Left lung (tissue), 10 donors: ENCODE results near the gene LRRFIP2. TPM values are rescaled to one million over a fixed set of nuclear protein-coding genes. Genes with fewer than 3 reads are reported as not detected.

Experiments
- ATAC-seq: fragments of 200-7000 bp; cut with Tn5 transposase; one replicate; pipeline ENCODE4 v1.9.1; 2020; ENCODE audit warnings: moderate library complexity
- DNase-seq, 4 donors: peaks; one replicate each; pipeline ENCODE4 v3.0.0-alpha.2; 2013 to 2020
- H3K27ac ChIP-seq, 2 donors: fragments of 200-600 bp; sonication (generic) in 1 of 2; one replicate each; pipeline versions ENCODE4 v1.5.0 to v1.8.0; 2020 to 2021
- H3K27me3 ChIP-seq, 2 donors: fragments of 200-600 bp; sonication (generic) in 1 of 2; one replicate each; pipeline versions ENCODE4 v1.5.0 to v1.8.0; 2020 to 2021
- H3K36me3 ChIP-seq, 2 donors: fragments of 200-600 bp; sonication (generic) in 1 of 2; one replicate each; pipeline versions ENCODE4 v1.5.0 to v1.8.0; 2020 to 2021
- H3K4me1 ChIP-seq, 2 donors: fragments of 200-600 bp; one replicate each; pipeline ENCODE4 v1.8.0; 2021
- H3K4me3 ChIP-seq, 2 donors: fragments of 200-600 bp; sonication (generic) in 1 of 2; one replicate each; pipeline versions ENCODE4 v1.5.0 to v1.8.0; 2020 to 2021; ENCODE audit warnings: mild to moderate bottlenecking in 1 of 2
- H3K9me3 ChIP-seq, 2 donors: fragments of 200-600 bp; sonication (generic) in 1 of 2; one replicate each; pipeline versions ENCODE4 v1.5.0 to v1.8.0; 2020 to 2021
- CTCF ChIP-seq, 2 donors: fragments of 200-600 bp; sonication (generic) in 1 of 2; IDR thresholded peaks; one replicate each; pipeline versions ENCODE4 v1.5.0 to v1.8.0; 2021; ENCODE audit warnings: antibody characterized with exemption in 2 of 2
- intact Hi-C, 2 donors: fragments of 100-400 bp; cut with DNase I; formaldehyde crosslinking; loops; one replicate each; pipeline versions ENCODE4 v1.11.2 to v1.14.2; 2022
- polyA plus RNA-seq, 6 donors: library from polyadenylated mRNA; unstranded; fragments of 120-200 nt; gene quantifications; one replicate each; pipeline ENCODE4 v1.2.1, GENCODE V29; 2013; ENCODE audit not compliant: insufficient read length in 6 of 6
- total RNA-seq, 2 donors: library from RNA; stranded (reverse); fragmentation: NEBNext Ultra II Directional; extraction: Animal tissue kit (Norgen Biotek cat#: 25700); gene quantifications; one replicate each; pipeline ENCODE4 v1.2.1, GENCODE V29; 2021
- donor health status: DM: no; HTN: yes; CAD: no.
- donor health status: DM: no; HTN: no; CAD: no.

Gene LRRFIP2
- total and polyA plus RNA-seq, 8 donors: 52.6 to 76.3 (median 66.0) TPM

- no peak overlapping the region for H3K27ac ChIP-seq
- peaks cover 4 to 5% of the 10 kb centered on the region in 2 donors for H3K4me1 ChIP-seq
- no peaks in the 10 kb centered on the region for H3K27me3 ChIP-seq
- no peak for ATAC-seq
- peaks cover 0 to 45% of the 10 kb centered on the region in 2 donors for H3K36me3 ChIP-seq
- DNase-seq: no peak
- H3K9me3 ChIP-seq: no peaks in the 10 kb centered on the region
- TF ChIP-seq CTCF (IDR thresholded peaks at IDR 0.05): no peak
- no peak overlapping the region for H3K4me3 ChIP-seq
- intact Hi-C loops: no loop called here
These were observed 102.5 kb downstream of the LRRFIP2 start for GRCh38 chr3:37071921-37072320.

- DNase-seq (no peak), ATAC-seq (no peak)
- intact Hi-C loops: no loop called here
- H3K27ac ChIP-seq: no peak overlapping the region
- H3K4me1 ChIP-seq: peaks cover 4% of the 10 kb centered on the region in 2 donors
- TF ChIP-seq CTCF (IDR thresholded peaks at IDR 0.05): no peak
- no peaks in the 10 kb centered on the region for H3K9me3 ChIP-seq
- H3K27me3 ChIP-seq: no peaks in the 10 kb centered on the region
- no peak overlapping the region for H3K4me3 ChIP-seq
- H3K36me3 ChIP-seq: peaks cover 0 to 48% of the 10 kb centered on the region in 2 donors
These were observed 106.4 kb downstream of the LRRFIP2 start for GRCh38 chr3:37068031-37068430.

DNA sequence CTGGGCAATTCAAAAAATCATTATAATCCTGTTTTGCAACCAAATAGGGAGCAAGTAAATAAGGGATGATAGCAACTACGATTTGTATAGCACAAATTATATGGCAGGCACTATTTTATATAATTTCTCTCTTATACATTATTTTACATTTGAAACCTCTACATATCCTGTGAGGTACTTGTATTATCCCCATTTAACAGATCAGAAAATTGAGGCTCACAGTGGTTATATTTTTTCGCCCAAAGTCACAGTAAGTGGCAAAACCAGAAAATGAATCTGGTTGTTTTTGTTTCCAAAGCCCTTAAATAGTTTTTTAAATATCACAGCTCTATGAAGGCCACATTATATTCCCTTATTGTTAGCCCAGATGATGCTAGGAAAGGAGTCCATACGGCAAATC lies 106.8 kb downstream of the LRRFIP2 start:
- no peak for ATAC-seq
- peaks cover 0 to 4% of the 10 kb centered on the region in 2 donors for H3K4me1 ChIP-seq
- DNase-seq: no peak

GRCh38 chr3:37064747-37065146 lies 109.6 kb downstream of the LRRFIP2 start:
- H3K27me3 ChIP-seq: no peaks in the 10 kb centered on the region
- no peak overlapping the region for H3K27ac ChIP-seq
- intact Hi-C loops: no loop called here
- H3K4me3 ChIP-seq: no peak overlapping the region
- DNase-seq (no peak), ATAC-seq (no peak)
- TF ChIP-seq CTCF (IDR thresholded peaks at IDR 0.05): no peak
- no peaks in the 10 kb centered on the region for H3K9me3 ChIP-seq
- peaks cover 4 to 7% of the 10 kb centered on the region in 2 donors for H3K4me1 ChIP-seq
- peaks cover 0 to 67% of the 10 kb centered on the region in 2 donors for H3K36me3 ChIP-seq

More for the DNA sequence above, 106.8 kb downstream of the LRRFIP2 start:
- Histone ChIP-seq H3K9me3 (no peaks in the 10 kb centered on the region), H3K4me3 (no peak overlapping the region), H3K27me3 (no peaks in the 10 kb centered on the region), H3K36me3 (peaks cover 0 to 53% of the 10 kb centered on the region in 2 donors), H3K27ac (no peak overlapping the region)
- intact Hi-C loops: no loop called here
- no peak for TF ChIP-seq CTCF (IDR thresholded peaks at IDR 0.05)

DNA sequence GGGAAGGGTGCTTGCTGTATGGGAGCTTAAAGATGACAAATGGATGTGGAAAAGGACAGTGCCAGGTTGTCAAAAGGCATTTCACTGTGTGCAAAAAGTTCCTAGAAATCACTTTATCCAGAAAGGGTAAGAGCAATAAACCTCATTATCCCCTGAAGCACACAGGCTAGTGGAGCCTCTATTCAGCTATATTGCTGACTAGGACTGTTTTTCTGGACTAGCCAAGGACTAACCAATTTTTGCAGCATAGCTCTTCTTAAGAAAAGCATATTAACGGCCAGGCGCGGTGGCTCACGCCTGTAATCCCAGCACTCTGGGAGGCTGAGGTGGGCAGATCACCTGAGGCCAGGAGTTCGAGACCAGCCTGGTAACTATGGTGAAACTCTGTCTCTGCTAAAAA lies 116.3 kb downstream of the LRRFIP2 start:
- Histone ChIP-seq H3K4me3 (no peak overlapping the region), H3K4me1 (peaks cover 6 to 24% of the 10 kb centered on the region in 2 donors), H3K27me3 (no peaks in the 10 kb centered on the region), H3K27ac (no peak overlapping the region), H3K36me3 (peaks cover 0 to 91% of the 10 kb centered on the region in 2 donors), H3K9me3 (no peaks in the 10 kb centered on the region)
- ATAC-seq (no peak), DNase-seq (no peak)
- intact Hi-C loops: no loop called here
- TF ChIP-seq CTCF (IDR thresholded peaks at IDR 0.05): no peak
